T-helper 2 cell treated with Interferon-gamma antibody and Interleukin-4, amounts not matched to agents 5 μg/mL and 100 μg/mL, for 36 hours (primary cell): ENCODE data around the gene ZNF143.
A peak's percentile ranks its signal among the peaks of the same experiment; 100 is the strongest.

Source experiments
- DNase-seq: peaks from one replicate; pipeline ENCODE4 v3.0.0; 2021; ENCODE audit warnings: low spot score
- H3K27ac Mint-ChIP-seq: one replicate; pipeline ENCODE4 v1.8.0; 2021; ENCODE audit warnings: mild to moderate bottlenecking, mixed read lengths
- H3K27me3 Mint-ChIP-seq: one replicate; pipeline ENCODE4 v1.8.0; 2021; ENCODE audit warnings: low read depth, mixed read lengths
- H3K36me3 Mint-ChIP-seq: one replicate; pipeline ENCODE4 v1.8.0; 2021; ENCODE audit warnings: low read depth, mixed read lengths
- H3K4me1 Mint-ChIP-seq: one replicate; pipeline ENCODE4 v1.8.0; 2021; ENCODE audit warnings: low read depth, mixed read lengths
- H3K4me3 Mint-ChIP-seq: one replicate; pipeline ENCODE4 v1.8.0; 2022; ENCODE audit warnings: mild to moderate bottlenecking, moderate library complexity, mixed read lengths
- H3K9me3 Mint-ChIP-seq: one replicate; pipeline ENCODE4 v1.8.0; 2021; ENCODE audit warnings: mixed read lengths

Gene ZNF143

GRCh38 chr11:9518835-9519410, 58.1 kb downstream of the ZNF143 start:
- no peaks in the 10 kb centered on the region for H3K9me3 Mint-ChIP-seq
- no peaks in the 10 kb centered on the region for H3K4me1 Mint-ChIP-seq
- H3K27ac Mint-ChIP-seq = no peak overlapping the region
- H3K4me3 Mint-ChIP-seq = no peak overlapping the region
- H3K36me3 Mint-ChIP-seq = peaks cover 40% of the 10 kb centered on the region
- no peak for DNase-seq
- no peaks in the 10 kb centered on the region for H3K27me3 Mint-ChIP-seq

- H3K36me3 Mint-ChIP-seq = peaks cover 27% of the 10 kb centered on the region
- no peak for DNase-seq
- H3K9me3 Mint-ChIP-seq = no peaks in the 10 kb centered on the region
- H3K4me1 Mint-ChIP-seq = no peaks in the 10 kb centered on the region
- H3K27ac Mint-ChIP-seq = no peak overlapping the region
- no peak overlapping the region for H3K4me3 Mint-ChIP-seq
- no peaks in the 10 kb centered on the region for H3K27me3 Mint-ChIP-seq
These were observed 63.2 kb downstream of the ZNF143 start for GRCh38 chr11:9524001-9524400.

DNA sequence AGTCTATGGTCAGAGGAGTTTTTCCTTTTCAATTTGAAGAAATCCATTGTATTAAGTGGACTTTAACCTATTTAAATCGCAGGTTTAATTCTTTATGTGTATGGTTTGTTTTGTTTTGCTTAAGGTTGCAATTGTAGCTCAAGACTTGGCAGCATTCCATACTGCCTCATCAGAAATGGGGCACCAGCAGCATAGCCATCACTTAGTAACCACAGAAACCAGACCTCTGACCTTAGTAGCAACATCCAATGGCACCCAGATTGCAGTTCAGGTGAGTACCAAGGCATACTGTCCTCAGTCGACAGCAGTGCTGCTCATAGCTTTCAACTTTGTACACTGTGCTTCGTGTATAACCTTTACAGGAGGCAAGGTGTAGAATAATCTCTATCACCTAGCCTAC, 64.3 kb downstream of the ZNF143 start:
- no peaks in the 10 kb centered on the region for H3K9me3 Mint-ChIP-seq
- DNase-seq = no peak
- H3K4me1 Mint-ChIP-seq = no peaks in the 10 kb centered on the region
- peaks cover 22% of the 10 kb centered on the region for H3K36me3 Mint-ChIP-seq
- no peak overlapping the region for H3K4me3 Mint-ChIP-seq
- no peaks in the 10 kb centered on the region for H3K27me3 Mint-ChIP-seq
- H3K27ac Mint-ChIP-seq = no peak overlapping the region

- Mint-ChIP-seq H3K4me1 (no peaks in the 10 kb centered on the region), H3K27ac (no peak overlapping the region), H3K9me3 (no peaks in the 10 kb centered on the region), H3K27me3 (no peaks in the 10 kb centered on the region), H3K4me3 (no peak overlapping the region), H3K36me3 (peaks cover 15% of the 10 kb centered on the region)
- no peak for DNase-seq
These were observed 66.8 kb downstream of the ZNF143 start for GRCh38 chr11:9527481-9528135.

DNA sequence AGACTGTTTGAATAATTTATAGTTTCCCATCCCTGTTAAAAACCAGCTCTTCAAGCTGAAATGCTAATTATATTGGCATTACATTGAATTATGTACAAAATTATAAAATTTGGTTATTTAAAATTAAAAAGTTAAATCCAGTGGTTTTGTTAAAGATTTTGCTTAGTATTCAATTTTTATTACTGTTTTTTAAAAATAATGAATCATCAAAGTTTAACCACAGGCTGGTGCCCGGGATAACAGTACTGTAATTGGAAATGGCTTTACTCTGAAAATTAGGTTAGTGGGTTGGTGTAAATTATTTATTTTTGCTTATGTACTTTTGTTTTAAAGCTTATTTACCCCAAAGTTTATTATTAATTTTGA, 67.3 kb downstream of the ZNF143 start:
- no peak overlapping the region for H3K27ac Mint-ChIP-seq
- H3K9me3 Mint-ChIP-seq = no peaks in the 10 kb centered on the region
- DNase-seq = no peak
- H3K4me1 Mint-ChIP-seq = no peaks in the 10 kb centered on the region
- peaks cover 13% of the 10 kb centered on the region for H3K36me3 Mint-ChIP-seq
- H3K4me3 Mint-ChIP-seq = no peak overlapping the region
- H3K27me3 Mint-ChIP-seq = no peaks in the 10 kb centered on the region

DNA sequence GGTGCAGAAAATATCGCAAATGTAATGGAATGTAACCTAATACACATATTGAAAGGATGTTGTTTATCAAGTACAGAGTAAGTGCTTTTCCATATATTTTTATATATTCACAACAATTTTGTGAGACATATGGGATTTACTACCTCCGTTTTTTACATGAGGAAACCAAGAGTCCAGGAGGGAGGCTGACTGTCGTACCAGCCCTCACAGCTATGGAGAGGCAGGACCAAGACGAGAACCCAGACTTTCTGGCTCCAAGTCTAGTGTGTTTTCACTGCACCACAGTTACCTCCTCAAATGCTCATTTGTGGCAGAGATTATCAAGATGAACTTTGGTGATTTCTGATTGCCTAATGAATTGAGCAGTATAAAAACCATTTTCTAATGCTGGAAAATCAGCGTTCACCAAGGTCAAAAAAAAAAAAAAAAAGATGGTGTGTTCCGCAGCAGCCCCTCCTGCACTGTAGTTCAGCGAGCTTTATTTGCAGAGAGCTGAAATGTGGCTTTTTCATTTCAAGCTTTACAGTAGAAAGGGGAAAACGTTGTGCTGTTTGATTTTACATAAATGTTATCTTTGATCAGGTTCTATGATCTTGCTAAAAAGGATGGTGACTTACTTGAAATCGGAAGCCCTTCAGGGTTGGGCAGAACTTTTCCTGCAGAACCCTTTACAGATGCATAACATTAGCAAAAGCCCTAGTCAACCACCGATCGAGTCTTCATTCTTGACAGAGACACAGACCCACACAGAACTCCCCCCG, 67.9 kb downstream of the ZNF143 start:
- Mint-ChIP-seq H3K4me1 (no peaks in the 10 kb centered on the region), H3K36me3 (peaks cover 12% of the 10 kb centered on the region), H3K27me3 (no peaks in the 10 kb centered on the region), H3K9me3 (no peaks in the 10 kb centered on the region), H3K4me3 (no peak overlapping the region), H3K27ac (no peak overlapping the region)
- DNase-seq = no peak

DNA sequence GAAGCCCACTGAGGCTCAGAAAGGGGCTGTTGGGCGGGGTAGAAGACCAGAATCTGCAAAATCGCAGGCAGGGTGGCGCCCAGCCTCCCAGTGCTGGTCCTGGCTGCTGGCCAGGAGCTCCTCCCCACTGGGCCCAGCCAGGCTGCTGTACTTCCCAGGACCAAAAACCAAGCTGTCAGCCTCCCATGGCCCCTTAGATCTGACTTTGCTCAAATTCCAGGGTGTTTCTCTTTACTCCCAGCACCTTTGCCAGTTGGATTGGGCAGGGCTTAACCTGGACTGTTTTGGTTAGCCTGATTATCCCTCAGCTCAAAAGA, 68.5 kb downstream of the ZNF143 start:
- Mint-ChIP-seq H3K9me3 (no peaks in the 10 kb centered on the region), H3K4me3 (no peak overlapping the region), H3K36me3 (peaks cover 12% of the 10 kb centered on the region), H3K4me1 (no peaks in the 10 kb centered on the region), H3K27me3 (no peaks in the 10 kb centered on the region), H3K27ac (no peak overlapping the region)
- no peak for DNase-seq

GRCh38 chr11:9530020-9530621, 69.3 kb downstream of the ZNF143 start:
- Mint-ChIP-seq H3K9me3 (no peaks in the 10 kb centered on the region), H3K36me3 (peaks cover 12% of the 10 kb centered on the region), H3K27me3 (no peaks in the 10 kb centered on the region), H3K4me1 (peaks cover under 1% of the 10 kb centered on the region), H3K4me3 (no peak overlapping the region), H3K27ac (no peak overlapping the region)
- no peak for DNase-seq

- Mint-ChIP-seq H3K9me3 (no peaks in the 10 kb centered on the region), H3K4me3 (no peak overlapping the region), H3K27me3 (no peaks in the 10 kb centered on the region), H3K4me1 (peaks cover 3% of the 10 kb centered on the region), H3K27ac (no peak overlapping the region), H3K36me3 (peaks cover 9% of the 10 kb centered on the region)
- no peak for DNase-seq
These were observed 70.3 kb downstream of the ZNF143 start for GRCh38 chr11:9530901-9531625.

GRCh38 chr11:9533058-9533457, 72.2 kb downstream of the ZNF143 start:
- Mint-ChIP-seq H3K27me3 (no peaks in the 10 kb centered on the region), H3K27ac (no peak overlapping the region), H3K4me1 (peaks cover 3% of the 10 kb centered on the region), H3K4me3 (no peak overlapping the region), H3K36me3 (no peaks in the 10 kb centered on the region), H3K9me3 (no peaks in the 10 kb centered on the region)
- no peak for DNase-seq

GRCh38 chr11:9533736-9534473, 73.1 kb downstream of the ZNF143 start:
- H3K4me1 Mint-ChIP-seq = peaks cover 3% of the 10 kb centered on the region
- no peaks in the 10 kb centered on the region for H3K9me3 Mint-ChIP-seq
- DNase-seq = no peak
- H3K36me3 Mint-ChIP-seq = no peaks in the 10 kb centered on the region
- H3K4me3 Mint-ChIP-seq = no peak overlapping the region
- no peaks in the 10 kb centered on the region for H3K27me3 Mint-ChIP-seq
- no peak overlapping the region for H3K27ac Mint-ChIP-seq

DNA sequence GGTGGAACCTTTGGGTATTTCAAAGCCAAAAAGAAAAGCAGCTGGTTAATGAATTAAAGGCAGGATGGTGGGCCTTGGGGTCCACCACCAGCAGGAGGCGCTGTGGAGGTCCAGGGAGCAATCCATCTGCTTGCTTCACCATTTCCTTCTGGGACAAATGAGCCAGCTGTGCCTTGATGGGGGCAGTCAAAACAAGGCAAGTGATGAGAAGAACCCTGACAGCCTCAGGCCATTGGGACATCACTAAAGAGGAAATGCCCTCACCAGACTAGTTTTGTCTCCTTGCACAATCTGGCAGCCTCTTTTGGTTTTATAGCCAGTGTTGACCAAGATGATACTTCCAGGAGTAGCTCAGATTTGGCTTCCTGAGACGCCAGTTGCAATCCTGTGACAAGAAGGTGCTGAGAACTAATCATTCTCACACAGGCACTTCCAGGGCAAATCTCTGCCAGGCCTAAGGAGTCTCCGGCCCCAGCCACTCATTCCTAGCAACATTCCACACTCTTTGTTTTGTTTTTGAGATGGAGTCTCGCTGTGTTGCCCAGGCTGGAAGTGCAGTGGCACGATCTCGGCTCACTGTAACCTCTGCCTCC, 74.5 kb downstream of the ZNF143 start:
- Mint-ChIP-seq H3K4me3 (no peak overlapping the region), H3K4me1 (peaks cover 3% of the 10 kb centered on the region), H3K27ac (no peak overlapping the region), H3K36me3 (no peaks in the 10 kb centered on the region), H3K27me3 (no peaks in the 10 kb centered on the region), H3K9me3 (no peaks in the 10 kb centered on the region)
- DNase-seq = peak; percentile 64

- peaks cover 3% of the 10 kb centered on the region for H3K4me1 Mint-ChIP-seq
- H3K4me3 Mint-ChIP-seq = no peak overlapping the region
- H3K27ac Mint-ChIP-seq = no peak overlapping the region
- DNase-seq = no peak
- no peaks in the 10 kb centered on the region for H3K27me3 Mint-ChIP-seq
- no peaks in the 10 kb centered on the region for H3K9me3 Mint-ChIP-seq
- no peaks in the 10 kb centered on the region for H3K36me3 Mint-ChIP-seq
These were observed 77.7 kb downstream of the ZNF143 start for GRCh38 chr11:9538548-9538947.
